GM23338 (cell line): Measurements from ENCODE around the gene ZGPAT. TPM values are rescaled to one million over a fixed set of nuclear protein-coding genes. Genes with fewer than 3 reads are reported as not detected.

Experiments used
- ATAC-seq: fragments of 200-7000 bp; cut with Tn5 transposase; 3 replicates; pipeline ENCODE4 v1.9.1; 2020
- DNase-seq: peaks from one replicate; pipeline ENCODE4 v3.0.0-alpha.2; 2015; ENCODE audit warnings: low spot score
- H2AFZ ChIP-seq: fragments of 200-600 bp; sonication (generic); 2 replicates; pipeline ENCODE4 v1.8.0; 2016; ENCODE audit warnings: antibody characterized with exemption, mild to moderate bottlenecking, moderate library complexity
- H3F3A ChIP-seq: fragments of 200-600 bp; sonication (generic); replicated peaks from 2 replicates; pipeline ENCODE4 v1.8.0; 2017; ENCODE audit warnings: antibody characterized with exemption, mixed run types, low read depth
- H3K27ac ChIP-seq: fragments of 200-600 bp; sonication (generic); 2 replicates; pipeline ENCODE4 v1.6.1; 2016; ENCODE audit warnings: low read depth
- H3K27me3 ChIP-seq: fragments of 200-600 bp; sonication (generic); 2 replicates; pipeline ENCODE4 v1.8.0; 2016; ENCODE audit warnings: mild to moderate bottlenecking, mixed run types, moderate library complexity; ENCODE audit not compliant: insufficient read depth
- H3K36me3 ChIP-seq: fragments of 200-600 bp; sonication (generic); 2 replicates; pipeline ENCODE4 v1.8.0; 2016; ENCODE audit warnings: mild to moderate bottlenecking; ENCODE audit not compliant: insufficient read depth
- H3K4me1 ChIP-seq: fragments of 200-600 bp; sonication (generic); 2 replicates; pipeline ENCODE4 v1.8.0; 2016; ENCODE audit warnings: mild to moderate bottlenecking, moderate library complexity; ENCODE audit not compliant: insufficient read depth
- H3K4me2 ChIP-seq: fragments of 200-600 bp; sonication (generic); 2 replicates; pipeline ENCODE4 v1.7.1; 2017; ENCODE audit warnings: mixed run types
- H3K4me3 ChIP-seq: fragments of 200-600 bp; sonication (generic); 2 replicates; pipeline ENCODE4 v1.6.1; 2016; ENCODE audit warnings: mixed run types
- H3K79me2 ChIP-seq: fragments of 200-600 bp; sonication (generic); replicated peaks from 2 replicates; pipeline ENCODE4 v1.8.0; 2017; ENCODE audit warnings: mild to moderate bottlenecking; ENCODE audit not compliant: insufficient read depth
- H3K9me2 ChIP-seq: fragments of 200-600 bp; sonication (generic); 2 replicates; pipeline ENCODE4 v1.8.0; 2017; ENCODE audit not compliant: insufficient read depth
- H4K20me1 ChIP-seq: fragments of 200-600 bp; sonication (generic); replicated peaks from 2 replicates; pipeline ENCODE4 v1.8.0; 2017; ENCODE audit warnings: mild to moderate bottlenecking; ENCODE audit not compliant: insufficient read depth
- H3K27ac Mint-ChIP-seq: 2 replicates; pipeline ENCODE4 v1.8.0; 2020; ENCODE audit warnings: inconsistent platforms, mild to moderate bottlenecking, moderate library complexity, mixed read lengths
- H3K27me3 Mint-ChIP-seq: 3 replicates; pipeline ENCODE4 v1.8.0; 2022; ENCODE audit warnings: low read depth, mild to moderate bottlenecking, moderate library complexity, mixed read lengths, inconsistent platforms; ENCODE audit not compliant: insufficient read depth, poor library complexity
- H3K36me3 Mint-ChIP-seq: 3 replicates; pipeline ENCODE4 v1.8.0; 2021; ENCODE audit warnings: low read depth, mild to moderate bottlenecking, inconsistent platforms, moderate library complexity, mixed read lengths
- H3K4me1 Mint-ChIP-seq: 3 replicates; pipeline ENCODE4 v1.8.0; 2020; ENCODE audit warnings: mild to moderate bottlenecking, inconsistent platforms, mixed read lengths
- H3K4me3 Mint-ChIP-seq: 3 replicates; pipeline ENCODE4 v1.8.0; 2021; ENCODE audit warnings: moderate library complexity, mild to moderate bottlenecking, inconsistent platforms, mixed read lengths
- H3K9me3 Mint-ChIP-seq: 3 replicates; pipeline ENCODE4 v1.8.0; 2020; ENCODE audit warnings: moderate library complexity, mild to moderate bottlenecking, inconsistent platforms, mixed read lengths
- CREB1 ChIP-seq: fragments of 250-450 bp; sonication (Bioruptor Pico); IDR thresholded peaks from 2 replicates; pipeline ENCODE4 v1.5.0; 2020; ENCODE audit warnings: low read depth, mild to moderate bottlenecking, moderate library complexity
- CTCF ChIP-seq, 2 experiments: fragments of 200-600 bp in 1 of 2; sonication (generic) in 1 of 2; conservative IDR thresholded peaks; 2 replicates each; pipeline versions ENCODE4 v1.5.1 to v1.6.1; 2016 to 2017; ENCODE audit warnings: antibody characterized with exemption in 2 of 2, low read depth in 2 of 2, mild to moderate bottlenecking in 2 of 2, moderate library complexity in 1 of 2
- ETS1 ChIP-seq: IDR thresholded peaks from 2 replicates; pipeline ENCODE4 v1.6.1; 2016; ENCODE audit warnings: antibody characterized with exemption
- EZH2phosphoT487 ChIP-seq: fragments of 200-600 bp; sonication (generic); IDR thresholded peaks from one replicate; pipeline ENCODE4 v1.8.1; 2018; ENCODE audit warnings: antibody characterized with exemption; ENCODE audit not compliant: unreplicated experiment
- NANOG ChIP-seq: IDR thresholded peaks from 2 replicates; pipeline ENCODE4 v1.6.1; 2016; ENCODE audit warnings: antibody characterized with exemption, borderline replicate concordance
- POLR2AphosphoS5 ChIP-seq: IDR thresholded peaks from 2 replicates; pipeline ENCODE4 v1.6.1; 2016; ENCODE audit warnings: antibody characterized with exemption, low read depth
- REST ChIP-seq: IDR thresholded peaks from one replicate; pipeline ENCODE4 v1.6.1; 2018; ENCODE audit warnings: antibody characterized with exemption; ENCODE audit not compliant: unreplicated experiment
- STAT1 ChIP-seq: IDR thresholded peaks from one replicate; pipeline ENCODE4 v1.6.1; 2016; ENCODE audit warnings: antibody characterized with exemption; ENCODE audit not compliant: unreplicated experiment
- polyA plus RNA-seq: library from polyadenylated mRNA; unstranded; fragments of >200 nt; fragmentation: Nextera tagmentation; extraction: Ambion mirVana; gene quantifications from 2 replicates; pipeline ENCODE4 v1.2.1, GENCODE V29; 2016
- total RNA-seq: library from RNA; depleted of rRNA; stranded (reverse); fragments of >200 nt; shearing (Covaris generic); gene quantifications from 2 replicates; pipeline ENCODE4 v1.2.3, GENCODE V29; 2014
- TF ChIP-seq, protein P1 (sequence below): fragments of 250-450 bp; sonication (Bioruptor Pico); IDR thresholded peaks from 2 replicates; pipeline ENCODE4 v1.5.0; 2020; ENCODE audit warnings: mild to moderate bottlenecking, moderate library complexity

ZGPAT gene
- total and polyA plus RNA-seq, 2 experiments from 2014 or later: 25.0 to 39.2 TPM

DNA sequence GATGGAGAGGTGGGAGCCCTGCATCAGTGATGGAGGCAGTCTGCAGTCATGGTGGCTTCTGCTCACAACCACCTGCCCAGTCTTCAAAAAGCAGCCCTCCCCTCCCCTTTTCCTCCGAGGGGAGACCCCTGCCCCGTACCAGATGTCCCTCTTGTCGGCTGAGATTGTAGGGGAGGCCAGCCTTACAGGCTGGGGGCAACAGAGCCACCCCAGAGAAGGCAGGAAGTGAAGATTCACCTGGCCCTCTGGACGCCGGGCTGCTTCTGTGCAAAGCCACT lies 6.8 kb upstream of the ZGPAT start (continued):
- TF ChIP-seq REST: no peak
- no peak for TF ChIP-seq CTCF (conservative IDR thresholded peaks at IDR 0.05; ENCODE audit: low read depth in 2 of 2)

DNA sequence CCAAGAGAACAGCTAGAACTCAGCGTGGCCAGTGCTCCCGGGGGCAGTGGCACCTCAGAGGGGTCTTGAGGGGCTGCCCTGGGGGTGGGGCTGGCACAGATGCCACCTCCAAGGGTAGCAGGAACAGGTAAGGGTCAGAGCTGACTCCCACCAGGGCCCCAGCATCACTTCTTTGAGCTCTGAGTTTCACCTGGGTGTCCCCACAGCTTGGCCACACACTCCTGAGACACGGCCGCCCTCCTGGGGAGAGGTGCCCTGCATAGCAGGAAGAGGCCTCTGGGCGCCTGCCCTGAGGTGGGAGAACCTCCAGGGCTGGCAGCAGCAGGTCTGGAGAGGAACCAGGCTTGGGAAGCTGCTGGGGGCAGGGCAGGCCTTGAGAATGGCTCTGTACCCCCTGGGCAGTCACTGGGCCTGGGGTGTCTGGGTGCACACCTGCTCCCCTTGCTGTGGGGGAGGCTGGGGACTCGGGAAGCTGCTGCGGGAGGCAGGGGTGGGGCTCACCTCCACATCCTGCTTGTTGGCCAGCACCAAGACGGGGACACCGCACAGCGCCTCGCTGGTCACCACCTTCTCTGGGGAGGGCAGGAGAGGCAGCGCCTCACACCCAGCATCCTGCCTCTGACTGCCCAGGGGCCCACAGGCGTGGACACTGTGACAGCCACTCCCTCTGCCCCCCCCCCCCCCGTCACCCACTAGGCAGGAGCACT lies 6.4 kb upstream of the ZGPAT start:
- Histone ChIP-seq H3K4me3 (no peak overlapping the region), H3K36me3 (no peaks in the 10 kb centered on the region), H3K27ac (no peak overlapping the region), H3F3A (peaks cover 6% of the 10 kb centered on the region; the same call in 1 of the 2 replicates), H3K9me2 (no peaks in the 10 kb centered on the region), H3K4me2 (no peak overlapping the region), H3K4me1 (no peaks in the 10 kb centered on the region; the same call in 1 of the 2 replicates), H4K20me1 (peaks cover 9% of the 10 kb centered on the region), H3K27me3 (no peaks in the 10 kb centered on the region), H3K79me2 (peaks cover 3% of the 10 kb centered on the region), H2AFZ (no peak overlapping the region)
- peaks cover 10% of the 10 kb centered on the region for H3K36me3 Mint-ChIP-seq
- no peaks in the 10 kb centered on the region for H3K9me3 Mint-ChIP-seq
- peaks cover 5% of the 10 kb centered on the region for H3K4me1 Mint-ChIP-seq
- DNase-seq (no peak), ATAC-seq (no peak)
- no peak overlapping the region for H3K27ac Mint-ChIP-seq
- H3K27me3 Mint-ChIP-seq: peaks cover 13% of the 10 kb centered on the region
- no peak overlapping the region for H3K4me3 Mint-ChIP-seq
- TF ChIP-seq EZH2phosphoT487 (no peak), NANOG (no peak), POLR2AphosphoS5 (no peak), CREB1 (no peak), STAT1 (no peak), ETS1 (no peak), CTCF (conservative IDR thresholded peaks at IDR 0.05; ENCODE audit: low read depth in 2 of 2) (no peak)
- TF ChIP-seq, protein P1, sequence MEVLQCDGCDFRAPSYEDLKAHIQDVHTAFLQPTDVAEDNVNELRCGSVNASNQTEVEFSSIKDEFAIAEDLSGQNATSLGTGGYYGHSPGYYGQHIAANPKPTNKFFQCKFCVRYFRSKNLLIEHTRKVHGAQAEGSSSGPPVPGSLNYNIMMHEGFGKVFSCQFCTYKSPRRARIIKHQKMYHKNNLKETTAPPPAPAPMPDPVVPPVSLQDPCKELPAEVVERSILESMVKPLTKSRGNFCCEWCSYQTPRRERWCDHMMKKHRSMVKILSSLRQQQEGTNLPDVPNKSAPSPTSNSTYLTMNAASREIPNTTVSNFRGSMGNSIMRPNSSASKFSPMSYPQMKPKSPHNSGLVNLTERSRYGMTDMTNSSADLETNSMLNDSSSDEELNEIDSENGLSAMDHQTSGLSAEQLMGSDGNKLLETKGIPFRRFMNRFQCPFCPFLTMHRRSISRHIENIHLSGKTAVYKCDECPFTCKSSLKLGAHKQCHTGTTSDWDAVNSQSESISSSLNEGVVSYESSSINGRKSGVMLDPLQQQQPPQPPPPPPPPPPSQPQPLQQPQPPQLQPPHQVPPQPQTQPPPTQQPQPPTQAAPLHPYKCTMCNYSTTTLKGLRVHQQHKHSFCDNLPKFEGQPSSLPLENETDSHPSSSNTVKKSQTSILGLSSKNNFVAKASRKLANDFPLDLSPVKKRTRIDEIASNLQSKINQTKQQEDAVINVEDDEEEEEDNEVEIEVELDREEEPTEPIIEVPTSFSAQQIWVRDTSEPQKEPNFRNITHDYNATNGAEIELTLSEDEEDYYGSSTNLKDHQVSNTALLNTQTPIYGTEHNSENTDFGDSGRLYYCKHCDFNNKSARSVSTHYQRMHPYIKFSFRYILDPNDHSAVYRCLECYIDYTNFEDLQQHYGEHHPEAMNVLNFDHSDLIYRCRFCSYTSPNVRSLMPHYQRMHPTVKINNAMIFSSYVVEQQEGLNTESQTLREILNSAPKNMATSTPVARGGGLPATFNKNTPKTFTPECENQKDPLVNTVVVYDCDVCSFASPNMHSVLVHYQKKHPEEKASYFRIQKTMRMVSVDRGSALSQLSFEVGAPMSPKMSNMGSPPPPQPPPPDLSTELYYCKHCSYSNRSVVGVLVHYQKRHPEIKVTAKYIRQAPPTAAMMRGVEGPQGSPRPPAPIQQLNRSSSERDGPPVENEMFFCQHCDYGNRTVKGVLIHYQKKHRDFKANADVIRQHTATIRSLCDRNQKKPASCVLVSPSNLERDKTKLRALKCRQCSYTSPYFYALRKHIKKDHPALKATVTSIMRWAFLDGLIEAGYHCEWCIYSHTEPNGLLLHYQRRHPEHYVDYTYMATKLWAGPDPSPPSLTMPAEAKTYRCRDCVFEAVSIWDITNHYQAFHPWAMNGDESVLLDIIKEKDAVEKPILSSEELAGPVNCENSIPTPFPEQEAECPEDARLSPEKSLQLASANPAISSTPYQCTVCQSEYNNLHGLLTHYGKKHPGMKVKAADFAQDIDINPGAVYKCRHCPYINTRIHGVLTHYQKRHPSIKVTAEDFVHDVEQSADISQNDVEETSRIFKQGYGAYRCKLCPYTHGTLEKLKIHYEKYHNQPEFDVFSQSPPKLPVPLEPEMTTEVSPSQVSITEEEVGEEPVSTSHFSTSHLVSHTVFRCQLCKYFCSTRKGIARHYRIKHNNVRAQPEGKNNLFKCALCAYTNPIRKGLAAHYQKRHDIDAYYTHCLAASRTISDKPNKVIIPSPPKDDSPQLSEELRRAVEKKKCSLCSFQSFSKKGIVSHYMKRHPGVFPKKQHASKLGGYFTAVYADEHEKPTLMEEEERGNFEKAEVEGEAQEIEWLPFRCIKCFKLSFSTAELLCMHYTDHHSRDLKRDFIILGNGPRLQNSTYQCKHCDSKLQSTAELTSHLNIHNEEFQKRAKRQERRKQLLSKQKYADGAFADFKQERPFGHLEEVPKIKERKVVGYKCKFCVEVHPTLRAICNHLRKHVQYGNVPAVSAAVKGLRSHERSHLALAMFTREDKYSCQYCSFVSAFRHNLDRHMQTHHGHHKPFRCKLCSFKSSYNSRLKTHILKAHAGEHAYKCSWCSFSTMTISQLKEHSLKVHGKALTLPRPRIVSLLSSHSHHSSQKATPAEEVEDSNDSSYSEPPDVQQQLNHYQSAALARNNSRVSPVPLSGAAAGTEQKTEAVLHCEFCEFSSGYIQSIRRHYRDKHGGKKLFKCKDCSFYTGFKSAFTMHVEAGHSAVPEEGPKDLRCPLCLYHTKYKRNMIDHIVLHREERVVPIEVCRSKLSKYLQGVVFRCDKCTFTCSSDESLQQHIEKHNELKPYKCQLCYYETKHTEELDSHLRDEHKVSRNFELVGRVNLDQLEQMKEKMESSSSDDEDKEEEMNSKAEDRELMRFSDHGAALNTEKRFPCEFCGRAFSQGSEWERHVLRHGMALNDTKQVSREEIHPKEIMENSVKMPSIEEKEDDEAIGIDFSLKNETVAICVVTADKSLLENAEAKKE (CRISPR knock-in tag): no peak
